SH-SY5Y (cell line): ENCODE data around the gene KSR1.

ENCODE experiments used
- GATA2 ChIP-seq: IDR thresholded peaks from 2 replicates; pipeline ENCODE4 v1.6.1; 2011; ENCODE audit warnings: mild to moderate bottlenecking, low read depth, low read length
- GATA3 ChIP-seq: IDR thresholded peaks from 2 replicates; pipeline ENCODE4 v1.6.1; 2011; ENCODE audit warnings: low read depth, mild to moderate bottlenecking, low read length, moderate library complexity

- TF ChIP-seq GATA2 (no peak), GATA3 (no peak)
Observed at GRCh38 chr17:27549251-27549893, 93.1 kb downstream of the KSR1 start.
